Uterus (tissue), 2 donors: Measurements from ENCODE around the gene DCUN1D1.

Experiments used
- CTCF ChIP-seq, 4 experiments: fragments of 200-600 bp in 2 of 4; fragments of 450-650 bp in 2 of 4; sonication (generic) in 2 of 4; IDR thresholded peaks; one replicate each; pipeline ENCODE4 v1.5.1; 2016 to 2019; ENCODE audit warnings: antibody characterized with exemption in 4 of 4, mild to moderate bottlenecking in 2 of 4, moderate library complexity in 1 of 4
- POLR2A ChIP-seq, 2 donors: fragments of 450-650 bp; IDR thresholded peaks; one replicate each; pipeline ENCODE4 v1.6.1; 2016; ENCODE audit warnings: antibody characterized with exemption in 2 of 2, mild to moderate bottlenecking in 1 of 2, moderate library complexity in 1 of 2

- no peak for TF ChIP-seq CTCF (IDR thresholded peaks at IDR 0.05)
- TF ChIP-seq POLR2A (IDR thresholded peaks at IDR 0.05) = no peak
These were observed 42.9 kb downstream of the DCUN1D1 start for GRCh38 chr3:182937293-182938051.
